HepG2 (cell line): Measurements from ENCODE around the gene NDUFB10. TPM values are rescaled to one million over a fixed set of nuclear protein-coding genes. Genes with fewer than 3 reads are reported as not detected.

Experiments
- ADNP ChIP-seq: sonication (generic); formaldehyde crosslinking; IDR thresholded peaks from 2 replicates; pipeline ENCODE4 v1.4.0; 2020; ENCODE audit warnings: missing genetic modification reagents
- ATF2 ChIP-seq: sonication (generic); formaldehyde crosslinking; IDR thresholded peaks from 2 replicates; pipeline ENCODE4 v1.4.0; 2020; ENCODE audit warnings: missing genetic modification reagents
- CHCHD3 ChIP-seq: sonication (generic); formaldehyde crosslinking; IDR thresholded peaks from 2 replicates; pipeline ENCODE4 v1.8.0; 2022; ENCODE audit warnings: mild to moderate bottlenecking, missing genetic modification reagents, moderate library complexity
- HNRNPH1 ChIP-seq: fragments of 200-400 bp; formaldehyde crosslinking; optimal IDR thresholded peaks from 2 replicates; pipeline ENCODE3; 2017; ENCODE audit warnings: mild to moderate bottlenecking, low read depth, low read length
- HNRNPL ChIP-seq: fragments of 200-400 bp; formaldehyde crosslinking; IDR thresholded peaks from 2 replicates; pipeline ENCODE4 v1.6.1; 2017; ENCODE audit warnings: mild to moderate bottlenecking, low read depth, low read length
- KDM4B ChIP-seq: sonication (generic); formaldehyde crosslinking; IDR thresholded peaks from 2 replicates; pipeline ENCODE4 v1.4.0; 2020; ENCODE audit warnings: missing genetic modification reagents
- MXD3 ChIP-seq: IDR thresholded peaks from 2 replicates; pipeline ENCODE4 v1.6.1; 2016; ENCODE audit warnings: mild to moderate bottlenecking, missing biosample characterization, missing genetic modification reagents
- NFE2L1 ChIP-seq: sonication (generic); formaldehyde crosslinking; IDR thresholded peaks from 2 replicates; pipeline ENCODE4 v1.4.0; 2020; ENCODE audit warnings: missing genetic modification reagents, mild to moderate bottlenecking, borderline replicate concordance
- NFYC ChIP-seq: IDR thresholded peaks from 2 replicates; pipeline ENCODE4 v1.6.1; 2016; ENCODE audit warnings: missing genetic modification reagents, missing compliant biosample characterization
- RAD21 ChIP-seq: fragments of 450-650 bp; formaldehyde crosslinking; IDR thresholded peaks from 2 replicates; pipeline ENCODE4 v1.5.0; 2020; ENCODE audit warnings: mild to moderate bottlenecking
- SP1 ChIP-seq, 2 experiments: fragments of 450-650 bp in 1 of 2; sonication (generic) in 1 of 2; formaldehyde crosslinking in 1 of 2; IDR thresholded peaks; 2 replicates each; pipeline versions ENCODE4 v1.4.0 to v1.6.1; 2016 to 2020; ENCODE audit warnings: missing genetic modification reagents in 1 of 2
- SYNCRIP ChIP-seq: fragments of 200-400 bp; formaldehyde crosslinking; IDR thresholded peaks from 2 replicates; pipeline ENCODE4 v1.6.1; 2018; ENCODE audit warnings: mild to moderate bottlenecking, low read depth, low read length; ENCODE audit not compliant: insufficient read depth
- TCF12 ChIP-seq, 2 experiments: fragments of 450-650 bp in 1 of 2; sonication (generic) in 1 of 2; formaldehyde crosslinking in 1 of 2; IDR thresholded peaks; 2 replicates each; pipeline versions ENCODE4 v1.6.1 to v1.8.0; 2017 to 2022; ENCODE audit warnings: antibody characterized with exemption in 1 of 2, mild to moderate bottlenecking in 1 of 2, missing genetic modification reagents in 1 of 2, moderate library complexity in 1 of 2
- ZFAT ChIP-seq: sonication (generic); formaldehyde crosslinking; conservative IDR thresholded peaks from 2 replicates; pipeline ENCODE4 v1.8.1; 2023; ENCODE audit warnings: missing genetic modification reagents, inconsistent platforms
- ZMAT3 ChIP-seq: sonication (generic); formaldehyde crosslinking; conservative IDR thresholded peaks from 2 replicates; pipeline ENCODE4 v1.7.0; 2021; ENCODE audit warnings: missing genetic modification reagents
- ZNF124 ChIP-seq: sonication (generic); formaldehyde crosslinking; IDR thresholded peaks from 2 replicates; pipeline ENCODE4 v1.4.0; 2020; ENCODE audit warnings: missing genetic modification reagents
- ZNF136 ChIP-seq: sonication (generic); formaldehyde crosslinking; IDR thresholded peaks from 2 replicates; pipeline ENCODE4 v1.8.1; 2022; ENCODE audit warnings: low read depth, mild to moderate bottlenecking, moderate library complexity, missing genetic modification reagents
- ZNF333 ChIP-seq: sonication (generic); formaldehyde crosslinking; IDR thresholded peaks from 2 replicates; pipeline ENCODE4 v1.4.0; 2020; ENCODE audit warnings: mild to moderate bottlenecking, missing genetic modification reagents, borderline replicate concordance
- ZNF543 ChIP-seq: sonication (generic); formaldehyde crosslinking; IDR thresholded peaks from 2 replicates; pipeline ENCODE4 v1.4.0; 2020; ENCODE audit warnings: mild to moderate bottlenecking, missing genetic modification reagents
- ZNF609 ChIP-seq: sonication (generic); formaldehyde crosslinking; IDR thresholded peaks from 2 replicates; pipeline ENCODE4 v1.4.0; 2020; ENCODE audit warnings: mild to moderate bottlenecking, missing genetic modification reagents, borderline replicate concordance
- ZNF761 ChIP-seq: sonication (generic); formaldehyde crosslinking; conservative IDR thresholded peaks from 2 replicates; pipeline ENCODE4 v1.4.0; 2020; ENCODE audit warnings: mild to moderate bottlenecking, missing genetic modification reagents
- ZNF816 ChIP-seq: sonication (generic); formaldehyde crosslinking; IDR thresholded peaks from 2 replicates; pipeline ENCODE4 v1.8.0; 2022; ENCODE audit warnings: missing genetic modification reagents, mild to moderate bottlenecking, borderline replicate concordance
- polyA plus RNA-seq, 8 experiments: library from polyadenylated mRNA; depleted of rRNA in 3 of 8; stranded (reverse) in 7 of 8; unstranded in 1 of 8; fragments of >200 nt; fragmentation: Illumina TruSeq in 4 of 8; extraction: Trizol in 4 of 8; gene quantifications; 2 replicates each; pipeline versions ENCODE4 v1.2.1 to v1.2.3, GENCODE V29; 2011 to 2016; ENCODE audit warnings: low read depth in 4 of 8, missing spikeins in 1 of 8, mixed read lengths in 1 of 8; ENCODE audit not compliant: insufficient read depth in 1 of 8
- total RNA-seq, 5 experiments: library from RNA; depleted of rRNA; stranded (reverse); fragments of >200 nt; fragmentation: Illumina TruSeq; extraction: Trizol; gene quantifications; 2 replicates each; pipeline ENCODE4 v1.2.3, GENCODE V29; 2016; ENCODE audit warnings: low read depth in 1 of 5

Gene NDUFB10
- total and polyA plus RNA-seq, 2 of the 13 experiments (the other 11 are each of a cell fraction or from before 2014, with no cell fraction given): 68.6 to 157 TPM

DNA sequence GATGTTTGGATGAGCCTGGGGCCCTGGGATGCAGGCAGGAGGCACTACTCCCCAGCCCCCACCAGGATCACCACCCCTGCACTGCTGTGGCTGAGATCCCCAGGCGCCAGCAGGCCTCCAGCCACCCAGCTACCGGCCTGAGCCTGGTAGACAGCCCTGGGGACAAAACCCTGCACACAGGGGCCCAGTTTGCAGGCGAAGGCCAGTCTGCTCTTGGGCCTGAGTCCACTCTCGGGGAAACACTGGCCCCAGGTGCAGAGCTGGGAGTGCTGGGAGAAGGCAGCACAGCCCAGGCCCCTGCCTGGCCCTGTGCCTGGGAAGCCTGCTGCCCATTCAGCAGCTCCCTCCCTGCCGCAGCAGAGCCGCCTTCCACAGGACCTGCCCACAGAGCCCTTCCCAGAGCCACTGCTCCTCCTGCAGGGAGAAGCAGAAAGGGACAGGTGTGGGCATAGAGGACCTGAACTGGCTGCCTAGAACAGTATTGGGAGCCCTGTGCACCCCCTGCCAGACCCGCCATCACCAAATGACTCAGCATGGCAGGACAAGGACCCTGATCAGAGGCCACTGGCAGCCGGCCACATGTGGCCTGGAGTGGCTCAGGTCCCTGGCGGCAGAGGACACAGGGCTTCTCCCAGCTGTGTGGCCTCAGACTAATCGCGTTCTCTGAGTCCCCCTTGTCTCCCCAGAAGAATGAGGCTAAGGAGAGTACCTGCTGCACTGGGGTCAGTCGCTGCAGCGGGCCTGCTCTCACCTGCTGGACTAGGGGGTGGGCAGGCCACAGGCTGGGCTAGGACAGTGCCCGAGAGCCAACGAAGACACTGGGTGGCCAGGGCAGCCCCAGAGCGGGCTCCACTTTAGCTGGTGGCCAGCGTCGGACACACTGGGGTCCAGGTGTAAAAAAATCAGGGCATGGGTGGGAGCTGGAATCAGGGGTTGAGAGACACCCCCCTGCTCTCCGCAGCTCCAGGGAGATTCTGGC is 27.0 kb upstream of the NDUFB10 start (continued):
- TF ChIP-seq ZNF609 (CRISPR knock-in tag): peak; percentile 37
- TF ChIP-seq NFE2L1 (CRISPR knock-in tag): peak; percentile 57; the same call in 1 of the 2 replicates
- peak; percentile 88 for TF ChIP-seq HNRNPL
- no peak for TF ChIP-seq SP1 (IDR thresholded peaks at IDR 0.05)
- TF ChIP-seq SP1 (CRISPR knock-in tag; IDR thresholded peaks at IDR 0.05): 0 out of 2 replicates have a peak, but pooled peaks have one; percentile 42
- no peak for TF ChIP-seq HNRNPH1
- no peak for TF ChIP-seq ZFAT (CRISPR knock-in tag)
- no peak for TF ChIP-seq ZNF333
- TF ChIP-seq ZNF124 (CRISPR knock-in tag): peak; percentile 68; the same call in 1 of the 2 replicates
- no peak for TF ChIP-seq TCF12 (IDR thresholded peaks at IDR 0.05)
- no peak for TF ChIP-seq TCF12 (CRISPR knock-in tag; IDR thresholded peaks at IDR 0.05)
- peak; percentile 5; the same call in 1 of the 2 replicates for TF ChIP-seq ZNF543
- TF ChIP-seq ZNF816: no peak
- peak; percentile 76; the same call in 1 of the 2 replicates for TF ChIP-seq ZMAT3
- TF ChIP-seq ADNP: peak; percentile 19; the same call in 1 of the 2 replicates
- TF ChIP-seq CHCHD3 (CRISPR knock-in tag): no peak
- TF ChIP-seq ATF2 (CRISPR knock-in tag): 0 out of 2 replicates have a peak, but pooled peaks have one; percentile 25
- TF ChIP-seq RAD21 (CRISPR knock-in tag): peak; percentile 69
- TF ChIP-seq ZNF761 (CRISPR knock-in tag): 0 out of 2 replicates have a peak, but pooled peaks have one; percentile 55
- TF ChIP-seq MXD3 (CRISPR knock-in tag): 0 out of 2 replicates have a peak, but pooled peaks have one; percentile 22
- no peak for TF ChIP-seq NFYC
- 0 out of 2 replicates have a peak, but pooled peaks have one; percentile 2 for TF ChIP-seq ZNF136 (CRISPR knock-in tag)
- TF ChIP-seq SYNCRIP: no peak
- 0 out of 2 replicates have a peak, but pooled peaks have one; percentile 68 for TF ChIP-seq KDM4B (CRISPR knock-in tag)
